OCI-LY3 (cell line): ENCODE results near the gene ZNF765.

Source experiments
- CTCF ChIP-seq: fragments of 200-600, 300-600 bp; sonication (generic); IDR thresholded peaks from 2 replicates; pipeline ENCODE4 v1.5.1; 2014; ENCODE audit warnings: antibody characterized with exemption, low read length, low read depth
- EZH2phosphoT487 ChIP-seq: fragments of 200-600 bp; shearing (Covaris generic); IDR thresholded peaks from 2 replicates; pipeline ENCODE4 v1.6.1; 2018; ENCODE audit warnings: antibody characterized with exemption, mixed run types, low read depth

- TF ChIP-seq CTCF (no peak), EZH2phosphoT487 (no peak)
These were observed 37.2 kb downstream of the ZNF765 start for GRCh38 chr19:53432088-53432661.
